HG03159 (cell line): Measurements from ENCODE around the gene PAK6.

ENCODE experiments used
- ATAC-seq: cut with Tn5 transposase; IDR thresholded peaks from one replicate; pipeline ENCODE4 v1.9.1; 2021; ENCODE audit warnings: mild to moderate bottlenecking, moderate library complexity; ENCODE audit not compliant: unreplicated experiment

PAK6 gene

GRCh38 chr15:40275954-40276353 lies 37.1 kb downstream of the PAK6 start:
- ATAC-seq, result no peak

GRCh38 chr15:40276927-40277326 lies 38.1 kb downstream of the PAK6 start:
- no peak for ATAC-seq

- ATAC-seq, result no peak
Observed at GRCh38 chr15:40277471-40277870, 38.6 kb downstream of the PAK6 start.

GRCh38 chr15:40278026-40278425 lies 39.2 kb downstream of the PAK6 start:
- no peak for ATAC-seq

- no peak for ATAC-seq
Observed at GRCh38 chr15:40279437-40280141, 40.7 kb downstream of the PAK6 start.

GRCh38 chr15:40280260-40281056 lies 41.6 kb downstream of the PAK6 start:
- ATAC-seq, result no peak

- no peak for ATAC-seq
Observed at GRCh38 chr15:40281057-40281800, 42.4 kb downstream of the PAK6 start.

GRCh38 chr15:40281801-40282146 lies 42.9 kb downstream of the PAK6 start:
- ATAC-seq, result no peak

- ATAC-seq, result no peak
Observed at GRCh38 chr15:40282147-40282868, 43.4 kb downstream of the PAK6 start.

- no peak for ATAC-seq
Observed at GRCh38 chr15:40282869-40283614, 44.2 kb downstream of the PAK6 start, which contains the start of gene ANKRD63. TSS of gene ANKRD63 (minus strand) at chr15:40283064. CDS start at chr15:40282586, 478 bp downstream.

- no peak for ATAC-seq
Observed at GRCh38 chr15:40283615-40284300, 44.9 kb downstream of the PAK6 start.

- ATAC-seq, result no peak
Observed at GRCh38 chr15:40285151-40285550, 46.3 kb downstream of the PAK6 start.

GRCh38 chr15:40285554-40286011 lies 46.7 kb downstream of the PAK6 start:
- ATAC-seq, result no peak

- no peak for ATAC-seq
Observed at GRCh38 chr15:40286061-40286532, 47.2 kb downstream of the PAK6 start.

GRCh38 chr15:40286794-40287193 lies 47.9 kb downstream of the PAK6 start:
- no peak for ATAC-seq

- ATAC-seq, result no peak
Observed at GRCh38 chr15:40287505-40287904, 48.6 kb downstream of the PAK6 start.

- no peak for ATAC-seq
Observed at GRCh38 chr15:40287968-40288367, 49.1 kb downstream of the PAK6 start.

GRCh38 chr15:40289140-40289775 lies 50.4 kb downstream of the PAK6 start:
- no peak for ATAC-seq

- ATAC-seq, result no peak
Observed at GRCh38 chr15:40290545-40290917, 51.7 kb downstream of the PAK6 start.
